GM19025 (cell line): ENCODE measurements around the gene ELL.

Experiments used
- ATAC-seq: cut with Tn5 transposase; IDR thresholded peaks from one replicate; pipeline ENCODE4 v1.9.1; 2021; ENCODE audit warnings: mild to moderate bottlenecking, low read depth, moderate library complexity; ENCODE audit not compliant: unreplicated experiment

The ELL gene

GRCh38 chr19:18450931-18451836 lies 70.7 kb downstream of the ELL start:
- no peak for ATAC-seq

- ATAC-seq, result no peak
Measured at GRCh38 chr19:18450021-18450930, 71.6 kb downstream of the ELL start.

GRCh38 chr19:18449552-18449951 lies 72.3 kb downstream of the ELL start:
- ATAC-seq, result no peak

GRCh38 chr19:18446811-18447359 lies 75.0 kb downstream of the ELL start:
- ATAC-seq, result no peak

GRCh38 chr19:18446145-18446810 lies 75.6 kb downstream of the ELL start:
- ATAC-seq, result no peak

GRCh38 chr19:18445262-18445948 lies 76.5 kb downstream of the ELL start:
- no peak for ATAC-seq

- ATAC-seq, result no peak
Measured at GRCh38 chr19:18444513-18444912, 77.4 kb downstream of the ELL start.

- ATAC-seq, result no peak
Measured at GRCh38 chr19:18443831-18444230, 78.0 kb downstream of the ELL start.

- no peak for ATAC-seq
Measured at GRCh38 chr19:18443406-18443805, 78.5 kb downstream of the ELL start.

GRCh38 chr19:18442941-18443340 lies 78.9 kb downstream of the ELL start:
- no peak for ATAC-seq

GRCh38 chr19:18441804-18442788 lies 79.8 kb downstream of the ELL start:
- ATAC-seq, result no peak

- ATAC-seq, result no peak
Measured at GRCh38 chr19:18440936-18441803, 80.7 kb downstream of the ELL start.

GRCh38 chr19:18440415-18440877 lies 81.4 kb downstream of the ELL start:
- ATAC-seq, result no peak

GRCh38 chr19:18439910-18440237 lies 82.0 kb downstream of the ELL start:
- no peak for ATAC-seq

GRCh38 chr19:18439025-18439909 lies 82.6 kb downstream of the ELL start:
- ATAC-seq, result no peak

- no peak for ATAC-seq
Measured at GRCh38 chr19:18438331-18439024, 83.4 kb downstream of the ELL start.
